K562 (cell line): ENCODE measurements around the gene RGMA. TPM values are rescaled to one million over a fixed set of nuclear protein-coding genes. Genes with fewer than 3 reads are reported as not detected.

ENCODE experiments used
- ATAC-seq: fragments of 200-7000 bp; cut with Tn5 transposase; 3 replicates; pipeline ENCODE4 v1.9.1; 2020; ENCODE audit warnings: moderate library complexity
- BruUV-seq: library from RNA; stranded (reverse); fragments of 400-500 nt; replicated peaks from 2 replicates; lab custom pipeline; 2021; lab: Mats Ljungman, UMichigan
- CTCF ChIA-PET: fragments of 300-600 bp; formaldehyde crosslinking; extraction: SDS; loops from one replicate; lab custom pipeline; 2021; ENCODE audit warnings: low intra/inter-chr PET ratio; lab: Yijun Ruan, JAX
- POLR2A ChIA-PET: fragments of 300-600, 350-650 bp; sonication (Branson Sonifier 250); formaldehyde crosslinking; extraction: SDS; loops from one replicate; lab custom pipeline; 2021; ENCODE audit warnings: antibody characterized with exemption, inconsistent platforms; lab: Yijun Ruan, JAX
- DNase-seq, 4 experiments: peaks; one replicate each; pipeline versions ENCODE4 v3.0.0 to v3.0.0-alpha.2; 2011 to 2018; ENCODE audit warnings: low spot score in 3 of 4, mixed read lengths in 3 of 4; ENCODE audit errors: extremely low read depth in 1 of 4
- FAIRE-seq: peaks from 2 replicates; lab custom pipeline; 2011; peaks lifted over from hg19 to GRCh38; lab: Jason Lieb, UNC
- H2AFZ ChIP-seq: 2 replicates; pipeline ENCODE4 v1.6.0; 2011; ENCODE audit warnings: low read depth, low read length, control low read depth, inconsistent platforms
- H3K27ac ChIP-seq: fragments of 200-600 bp; 3 replicates; pipeline ENCODE4 v1.8.0; 2011; ENCODE audit warnings: low read depth, mild to moderate bottlenecking, control low read depth, inconsistent platforms, low read length, moderate library complexity, mixed read lengths; ENCODE audit errors: extremely low read depth
- H3K27me3 ChIP-seq, 2 experiments: fragments of 300-600 bp in 1 of 2; 2 replicates in 1 of 2; 3 replicates in 1 of 2; pipeline versions ENCODE4 v1.6.0 to v1.8.0; 2011; ENCODE audit warnings: inconsistent platforms in 2 of 2, low read length in 2 of 2, mild to moderate bottlenecking in 1 of 2, mixed read lengths in 1 of 2, moderate library complexity in 1 of 2; ENCODE audit not compliant: control insufficient read depth in 2 of 2, insufficient read depth in 2 of 2
- H3K36me3 ChIP-seq: fragments of 300-600 bp; 3 replicates; pipeline ENCODE4 v1.8.0; 2011; ENCODE audit warnings: mild to moderate bottlenecking, low read length, inconsistent platforms; ENCODE audit not compliant: control insufficient read depth, insufficient read depth
- H3K4me1 ChIP-seq, 2 experiments: fragments of 200-600 bp in 1 of 2; replicated peaks in 1 of 2; 2 replicates in 1 of 2; 3 replicates in 1 of 2; pipeline versions ENCODE4 v1.5.1 to v1.8.0; 2011; ENCODE audit warnings: inconsistent platforms in 2 of 2, low read length in 2 of 2, mild to moderate bottlenecking in 1 of 2, mixed read lengths in 1 of 2, moderate library complexity in 1 of 2; ENCODE audit not compliant: control insufficient read depth in 2 of 2, insufficient read depth in 2 of 2
- H3K4me2 ChIP-seq: 2 replicates; pipeline ENCODE4 v1.6.1; 2011; ENCODE audit warnings: low read length, control low read depth, inconsistent platforms, mixed read lengths; ENCODE audit not compliant: insufficient read depth
- H3K4me3 ChIP-seq: fragments of 200-600 bp; sonication (generic), shearing (Covaris generic); 2 replicates; pipeline ENCODE4 v1.5.1; 2016; ENCODE audit warnings: control low read depth, inconsistent platforms
- H3K79me2 ChIP-seq: fragments of 200-600 bp; 3 replicates; pipeline ENCODE4 v1.8.0; 2011; ENCODE audit warnings: low read length, inconsistent platforms; ENCODE audit not compliant: control insufficient read depth, insufficient read depth
- H3K9ac ChIP-seq, 2 experiments: 2 replicates each; pipeline versions ENCODE4 v1.6.0 to v1.6.1; 2011; ENCODE audit warnings: low read depth in 2 of 2, low read length in 2 of 2, control low read depth in 1 of 2, inconsistent platforms in 1 of 2, mild to moderate bottlenecking in 1 of 2, mixed read lengths in 1 of 2; ENCODE audit not compliant: insufficient read depth in 1 of 2
- H3K9me1 ChIP-seq: one replicate; pipeline ENCODE4 v1.6.0; 2011; ENCODE audit warnings: inconsistent platforms, mild to moderate bottlenecking, low read length, moderate library complexity; ENCODE audit not compliant: control insufficient read depth, insufficient read depth
- H3K9me3 ChIP-seq: replicated peaks from 2 replicates; pipeline ENCODE4 v1.5.1; 2011; ENCODE audit warnings: low read depth, low read length, inconsistent platforms; ENCODE audit not compliant: control insufficient read depth, insufficient read depth
- H4K20me1 ChIP-seq: replicated peaks from 2 replicates; pipeline ENCODE4 v1.6.1; 2011; ENCODE audit warnings: low read length, inconsistent platforms, mixed read lengths; ENCODE audit not compliant: control insufficient read depth, insufficient read depth
- RBM25 ChIP-seq: fragments of 200-400 bp; formaldehyde crosslinking; IDR thresholded peaks from 2 replicates; pipeline ENCODE4 v1.6.1; 2018; ENCODE audit warnings: low read length, low read depth, moderate library complexity; ENCODE audit not compliant: severe bottlenecking
- SMAD2 ChIP-seq: fragments of 150-350 bp; IDR thresholded peaks from 2 replicates; pipeline ENCODE4 v1.6.1; 2014; ENCODE audit warnings: low read depth, mild to moderate bottlenecking, low read length
- ZNF217 ChIP-seq: sonication (generic); formaldehyde crosslinking; IDR thresholded peaks from 2 replicates; pipeline ENCODE4 v1.8.0; 2022; ENCODE audit warnings: mild to moderate bottlenecking, missing genetic modification reagents
- WGBS: fragments of 100-300 bp; shearing (Covaris generic); methylation state at CpG from one replicate; pipeline ENCODE4 v1.1.6; 2016; ENCODE audit warnings: low coverage, mixed read lengths; ENCODE audit not compliant: insufficient coverage; ENCODE audit errors: missing lambda C conversion rate; 5-methylcytosine and 5-hydroxymethylcytosine counted together
- in situ Hi-C: fragments of 300-500 bp; cut with MboI; formaldehyde crosslinking; loops from 4 replicates; pipeline ENCODE4 v1.15.0; 2018; ENCODE audit warnings: inconsistent platforms, mixed read lengths
- intact Hi-C: fragments of 100-400 bp; cut with micrococcal nuclease; formaldehyde crosslinking; loops from 2 replicates; pipeline ENCODE4 v1.14.2; 2022
- polyA plus RNA-seq, 8 experiments: library from polyadenylated mRNA; depleted of rRNA in 4 of 8; stranded (reverse) in 5 of 8; unstranded in 3 of 8; fragments of >200 nt; fragmentation: Nextera tagmentation in 2 of 8; fragmentation: Illumina TruSeq in 1 of 8; extraction: Ambion mirVana in 2 of 8; extraction: Trizol in 1 of 8; gene quantifications; 2 replicates each; pipeline versions ENCODE4 v1.2.1 to v1.2.3, GENCODE V29; 2011 to 2014; ENCODE audit warnings: inconsistent platforms in 1 of 8, missing spikeins in 1 of 8
- total RNA-seq, 7 experiments: library from RNA; depleted of rRNA in 6 of 7; stranded (reverse); fragments of >200 nt in 6 of 7; fragmentation: Illumina TruSeq in 2 of 7; extraction: Trizol in 2 of 7; gene quantifications; 2 replicates each; pipeline versions ENCODE4 v1.2.1 to v1.2.3, GENCODE V29; 2011 to 2021; ENCODE audit warnings: low replicate concordance in 1 of 7
- TF ChIP-seq, protein P1 (sequence below), 2 experiments: IDR thresholded peaks; 2 replicates each; pipeline ENCODE4 v1.6.1; 2011; ENCODE audit warnings: borderline replicate concordance in 1 of 2, control low read depth in 1 of 2, low read depth in 1 of 2, low read length in 1 of 2, mild to moderate bottlenecking in 1 of 2, mixed read lengths in 1 of 2, moderate library complexity in 1 of 2; ENCODE audit not compliant: insufficient read depth in 1 of 2, insufficient read length in 1 of 2, poor library complexity in 1 of 2, severe bottlenecking in 1 of 2; ENCODE audit errors: extremely low read depth in 1 of 2

Gene RGMA
- total and polyA plus RNA-seq, 9 of the 15 experiments (the other 6 are each of a cell fraction or from before 2014, with no cell fraction given) = 0.03 to 0.05 (median 0.03) TPM; not detected in 6

GRCh38 chr15:93046120-93046519 is 42.9 kb downstream of the RGMA start:
- in situ Hi-C loops = loop anchor here (25.0 kb wide), 1 partner anchor 1266 kb away; no protein-coding TSS in a partner anchor
- 2% methylated on average over 4 of the region's 4 CpGs for WGBS
- POLR2A ChIA-PET = no interaction called here

GRCh38 chr15:93045191-93045785 is 43.7 kb downstream of the RGMA start:
- 4% methylated on average over 27 of the region's 27 CpGs for WGBS
- Histone ChIP-seq H3K4me3 (no peak overlapping the region), H3K9me3 (no peaks in the 10 kb centered on the region), H3K27ac (no peak overlapping the region), H3K9me1 (no peaks in the 10 kb centered on the region), H2AFZ (no peak overlapping the region), H3K9ac (no peak overlapping the region), H3K79me2 (no peaks in the 10 kb centered on the region), H3K4me2 (no peak overlapping the region), H3K4me1 (peaks cover 0 to 25% of the 10 kb centered on the region in 2 experiments; a peak in 2 of 5 replicates), H3K36me3 (no peaks in the 10 kb centered on the region), H3K27me3 (peaks cover 25 to 75% of the 10 kb centered on the region in 2 experiments; a peak in 4 of 5 replicates), H4K20me1 (0 out of 2 replicates have a peak, but pooled peaks cover 11% of the 10 kb centered on the region)
- POLR2A ChIA-PET = interaction anchor here (2.2 kb wide), 1 partner anchor 14 kb away, joined by 5 read pairs; no protein-coding TSS in a partner anchor
- CTCF ChIA-PET = no interaction called here
- intact Hi-C loops (no loop called here), in situ Hi-C loops (loop anchor here (25.0 kb wide), 1 partner anchor 1267 kb away; no protein-coding TSS in a partner anchor)
- no peak for ATAC-seq
- TF ChIP-seq, protein P1, sequence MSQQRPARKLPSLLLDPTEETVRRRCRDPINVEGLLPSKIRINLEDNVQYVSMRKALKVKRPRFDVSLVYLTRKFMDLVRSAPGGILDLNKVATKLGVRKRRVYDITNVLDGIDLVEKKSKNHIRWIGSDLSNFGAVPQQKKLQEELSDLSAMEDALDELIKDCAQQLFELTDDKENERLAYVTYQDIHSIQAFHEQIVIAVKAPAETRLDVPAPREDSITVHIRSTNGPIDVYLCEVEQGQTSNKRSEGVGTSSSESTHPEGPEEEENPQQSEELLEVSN (IDR thresholded peaks at IDR 0.05; ENCODE audit: borderline replicate concordance in 1 of 2, extremely low read depth in 1 of 2, insufficient read depth in 1 of 2, insufficient read length in 1 of 2, low read depth in 1 of 2, low read length in 1 of 2, poor library complexity in 1 of 2, severe bottlenecking in 1 of 2) = peak in 1 of 2 experiments; percentile 20
- no peak for TF ChIP-seq SMAD2
- DNase-seq = no peak
- no peak for FAIRE-seq
- no TSS peak for BruUV-seq

More at GRCh38 chr15:93046120-93046519, 42.9 kb downstream of the RGMA start:
- CTCF ChIA-PET = no interaction called here
- Histone ChIP-seq H3K79me2 (no peaks in the 10 kb centered on the region), H3K9me1 (no peaks in the 10 kb centered on the region), H4K20me1 (0 out of 2 replicates have a peak, but pooled peaks cover 11% of the 10 kb centered on the region), H3K9ac (no peak overlapping the region), H3K4me2 (no peak overlapping the region), H3K27ac (no peak overlapping the region), H3K4me1 (peaks cover 0 to 26% of the 10 kb centered on the region in 2 experiments; a peak in 2 of 5 replicates), H3K27me3 (peaks cover 29 to 75% of the 10 kb centered on the region in 2 experiments; a peak in 4 of 5 replicates), H3K36me3 (no peaks in the 10 kb centered on the region), H3K9me3 (no peaks in the 10 kb centered on the region), H3K4me3 (no peak overlapping the region), H2AFZ (no peak overlapping the region)
- ATAC-seq (no peak), DNase-seq (no peak), FAIRE-seq (no peak)
- BruUV-seq = no TSS peak
- TF ChIP-seq ZNF217 (CRISPR knock-in tag) = no peak
- TF ChIP-seq RBM25 = peak; percentile 74
- intact Hi-C loops = no loop called here
